Neural cell (in vitro differentiated cells): ENCODE measurements around the gene ANKFY1. TPM values are rescaled to one million over a fixed set of nuclear protein-coding genes. Genes with fewer than 3 reads are reported as not detected.

Experiments used
- H2AFZ ChIP-seq: fragments of 200-600, 300-800 bp; sonication (generic), shearing (Covaris generic); 2 replicates; pipeline ENCODE4 v1.6.0; 2014; ENCODE audit warnings: low read depth, mild to moderate bottlenecking, antibody characterized with exemption, low read length, moderate library complexity
- H3F3A ChIP-seq: fragments of 200-600 bp; shearing (Covaris generic); 2 replicates; pipeline ENCODE4 v1.6.1; 2016; ENCODE audit warnings: mild to moderate bottlenecking, moderate library complexity, mixed read lengths, antibody characterized with exemption, low read length; ENCODE audit not compliant: insufficient read depth, poor library complexity, severe bottlenecking
- H3K27ac ChIP-seq: fragments of 200-600, 300-800 bp; sonication (generic), shearing (Covaris generic); 2 replicates; pipeline ENCODE4 v1.5.1; 2014; ENCODE audit warnings: mild to moderate bottlenecking, low read length, moderate library complexity
- H3K27me3 ChIP-seq: fragments of 300-800, 200-600 bp; sonication (generic), shearing (Covaris generic); 2 replicates; pipeline ENCODE4 v1.6.0; 2014; ENCODE audit warnings: mild to moderate bottlenecking, low read depth, low read length, moderate library complexity; ENCODE audit not compliant: insufficient read depth
- H3K36me3 ChIP-seq: fragments of 300-800, 200-600 bp; sonication (generic), shearing (Covaris generic); 2 replicates; pipeline ENCODE4 v1.5.1; 2014; ENCODE audit warnings: mild to moderate bottlenecking, antibody characterized with exemption, low read length, moderate library complexity; ENCODE audit not compliant: insufficient read depth
- H3K4me2 ChIP-seq: fragments of 300-800, 200-600 bp; sonication (generic), shearing (Covaris generic); 2 replicates; pipeline ENCODE4 v1.6.0; 2014; ENCODE audit warnings: mild to moderate bottlenecking, low read length
- H3K4me3 ChIP-seq: fragments of 300-800, 200-600 bp; sonication (generic), shearing (Covaris generic); 2 replicates; pipeline ENCODE4 v1.5.1; 2014; ENCODE audit warnings: mild to moderate bottlenecking, low read length, moderate library complexity
- H3K79me2 ChIP-seq: fragments of 200-600 bp; shearing (Covaris generic); replicated peaks from 2 replicates; pipeline ENCODE4 v1.6.0; 2014; ENCODE audit warnings: mild to moderate bottlenecking, low read length, moderate library complexity; ENCODE audit not compliant: insufficient read depth
- H3K9ac ChIP-seq: fragments of 300-800, 200-600 bp; sonication (generic), shearing (Covaris generic); 2 replicates; pipeline ENCODE4 v1.6.1; 2016; ENCODE audit warnings: mild to moderate bottlenecking, low read length, mixed read lengths
- H3K9me2 ChIP-seq: fragments of 200-600 bp; shearing (Covaris generic); 2 replicates; pipeline ENCODE4 v1.6.1; 2016; ENCODE audit warnings: mild to moderate bottlenecking, low read length, mixed read lengths; ENCODE audit not compliant: insufficient read depth
- H3K9me3 ChIP-seq: fragments of 200-600, 300-800 bp; sonication (generic), shearing (Covaris generic); 2 replicates; pipeline ENCODE4 v1.6.1; 2016; ENCODE audit warnings: mild to moderate bottlenecking, mixed run types, low read length, moderate library complexity, mixed read lengths
- H4K20me1 ChIP-seq: fragments of 200-600 bp; shearing (Covaris generic); 2 replicates; pipeline ENCODE4 v1.6.1; 2016; ENCODE audit warnings: mild to moderate bottlenecking, mixed run types; ENCODE audit not compliant: insufficient read depth
- EP300 ChIP-seq: fragments of 450-650 bp; conservative IDR thresholded peaks from 2 replicates; pipeline ENCODE4 v1.6.1; 2014; ENCODE audit warnings: antibody characterized with exemption, mild to moderate bottlenecking, moderate library complexity; ENCODE audit not compliant: poor library complexity, severe bottlenecking
- EZH2 ChIP-seq: fragments of 200-600, 300-800 bp; shearing (Covaris generic), sonication (generic); IDR thresholded peaks from 2 replicates; pipeline ENCODE4 v1.6.1; 2014; ENCODE audit warnings: antibody characterized with exemption, low read length, borderline replicate concordance, mild to moderate bottlenecking; ENCODE audit not compliant: insufficient read depth, poor library complexity, severe bottlenecking
- MXI1 ChIP-seq: fragments of 450-650 bp; conservative IDR thresholded peaks from 2 replicates; pipeline ENCODE4 v1.6.1; 2014; ENCODE audit warnings: antibody characterized with exemption, mild to moderate bottlenecking; ENCODE audit not compliant: poor library complexity, severe bottlenecking
- POLR2AphosphoS5 ChIP-seq: IDR thresholded peaks from 2 replicates; pipeline ENCODE4 v1.6.1; 2012
- RAD21 ChIP-seq: fragments of 450-650 bp; conservative IDR thresholded peaks from 2 replicates; pipeline ENCODE4 v1.6.1; 2014; ENCODE audit warnings: antibody characterized with exemption, mild to moderate bottlenecking, moderate library complexity
- SMC3 ChIP-seq: fragments of 450-650 bp; conservative IDR thresholded peaks from 2 replicates; pipeline ENCODE4 v1.6.1; 2014; ENCODE audit warnings: antibody characterized with exemption, mild to moderate bottlenecking, moderate library complexity; ENCODE audit not compliant: poor library complexity
- TAF1 ChIP-seq: IDR thresholded peaks from 2 replicates; pipeline ENCODE4 v1.6.1; 2012; ENCODE audit warnings: low read depth
- polyA plus RNA-seq: library from polyadenylated mRNA; depleted of rRNA; stranded (reverse); fragments of >200 nt; gene quantifications from 2 replicates; pipeline ENCODE4 v1.2.3, GENCODE V29; 2014
- TF ChIP-seq, protein P1 (sequence below): fragments of 450-650 bp; IDR thresholded peaks from 2 replicates; pipeline ENCODE4 v1.5.1; 2014; ENCODE audit warnings: antibody characterized with exemption, mild to moderate bottlenecking, moderate library complexity; ENCODE audit not compliant: poor library complexity, severe bottlenecking
- TF ChIP-seq, protein P2 (sequence below): IDR thresholded peaks from 2 replicates; pipeline ENCODE4 v1.6.1; 2012; ENCODE audit warnings: borderline replicate concordance

ANKFY1 gene
- polyA plus RNA-seq, 1 donor from 2014 or later = 25.6 TPM

DNA sequence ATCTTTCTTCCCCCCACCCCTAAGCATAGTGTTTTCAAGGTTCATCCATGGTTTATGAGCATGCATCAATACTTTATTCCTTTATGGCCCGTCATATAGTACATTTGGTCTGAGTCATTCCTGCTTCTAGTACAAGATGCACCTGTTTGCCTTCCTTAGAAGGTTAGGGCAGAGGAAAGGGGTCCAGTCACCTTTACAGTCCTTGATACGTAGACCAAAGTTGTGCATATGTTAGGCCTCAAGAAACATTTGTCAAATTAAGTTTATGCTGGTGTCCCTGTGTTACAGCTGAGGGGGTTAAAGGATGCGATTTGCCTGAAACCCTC, 119.4 kb downstream of the ANKFY1 start:
- Histone ChIP-seq H3K9me3 (no peaks in the 10 kb centered on the region), H3K36me3 (no peaks in the 10 kb centered on the region), H3K79me2 (peaks cover 48% of the 10 kb centered on the region), H2AFZ (peak overlapping the region; percentile 99), H3K4me2 (peak overlapping the region; percentile 87), H3F3A (no peaks in the 10 kb centered on the region), H4K20me1 (peaks cover 2% of the 10 kb centered on the region), H3K4me3 (peak overlapping the region; percentile 91), H3K27ac (peak overlapping the region; percentile 99), H3K9ac (peak overlapping the region; percentile 100), H3K9me2 (no peaks in the 10 kb centered on the region), H3K27me3 (no peaks in the 10 kb centered on the region)
- no peak for TF ChIP-seq RAD21
- TF ChIP-seq, protein P1, sequence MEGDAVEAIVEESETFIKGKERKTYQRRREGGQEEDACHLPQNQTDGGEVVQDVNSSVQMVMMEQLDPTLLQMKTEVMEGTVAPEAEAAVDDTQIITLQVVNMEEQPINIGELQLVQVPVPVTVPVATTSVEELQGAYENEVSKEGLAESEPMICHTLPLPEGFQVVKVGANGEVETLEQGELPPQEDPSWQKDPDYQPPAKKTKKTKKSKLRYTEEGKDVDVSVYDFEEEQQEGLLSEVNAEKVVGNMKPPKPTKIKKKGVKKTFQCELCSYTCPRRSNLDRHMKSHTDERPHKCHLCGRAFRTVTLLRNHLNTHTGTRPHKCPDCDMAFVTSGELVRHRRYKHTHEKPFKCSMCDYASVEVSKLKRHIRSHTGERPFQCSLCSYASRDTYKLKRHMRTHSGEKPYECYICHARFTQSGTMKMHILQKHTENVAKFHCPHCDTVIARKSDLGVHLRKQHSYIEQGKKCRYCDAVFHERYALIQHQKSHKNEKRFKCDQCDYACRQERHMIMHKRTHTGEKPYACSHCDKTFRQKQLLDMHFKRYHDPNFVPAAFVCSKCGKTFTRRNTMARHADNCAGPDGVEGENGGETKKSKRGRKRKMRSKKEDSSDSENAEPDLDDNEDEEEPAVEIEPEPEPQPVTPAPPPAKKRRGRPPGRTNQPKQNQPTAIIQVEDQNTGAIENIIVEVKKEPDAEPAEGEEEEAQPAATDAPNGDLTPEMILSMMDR = no peak
- TF ChIP-seq POLR2AphosphoS5 = no peak
- no peak for TF ChIP-seq EZH2
- no peak for TF ChIP-seq MXI1
- no peak for TF ChIP-seq TAF1
- TF ChIP-seq SMC3 = no peak
- TF ChIP-seq, protein P2, sequence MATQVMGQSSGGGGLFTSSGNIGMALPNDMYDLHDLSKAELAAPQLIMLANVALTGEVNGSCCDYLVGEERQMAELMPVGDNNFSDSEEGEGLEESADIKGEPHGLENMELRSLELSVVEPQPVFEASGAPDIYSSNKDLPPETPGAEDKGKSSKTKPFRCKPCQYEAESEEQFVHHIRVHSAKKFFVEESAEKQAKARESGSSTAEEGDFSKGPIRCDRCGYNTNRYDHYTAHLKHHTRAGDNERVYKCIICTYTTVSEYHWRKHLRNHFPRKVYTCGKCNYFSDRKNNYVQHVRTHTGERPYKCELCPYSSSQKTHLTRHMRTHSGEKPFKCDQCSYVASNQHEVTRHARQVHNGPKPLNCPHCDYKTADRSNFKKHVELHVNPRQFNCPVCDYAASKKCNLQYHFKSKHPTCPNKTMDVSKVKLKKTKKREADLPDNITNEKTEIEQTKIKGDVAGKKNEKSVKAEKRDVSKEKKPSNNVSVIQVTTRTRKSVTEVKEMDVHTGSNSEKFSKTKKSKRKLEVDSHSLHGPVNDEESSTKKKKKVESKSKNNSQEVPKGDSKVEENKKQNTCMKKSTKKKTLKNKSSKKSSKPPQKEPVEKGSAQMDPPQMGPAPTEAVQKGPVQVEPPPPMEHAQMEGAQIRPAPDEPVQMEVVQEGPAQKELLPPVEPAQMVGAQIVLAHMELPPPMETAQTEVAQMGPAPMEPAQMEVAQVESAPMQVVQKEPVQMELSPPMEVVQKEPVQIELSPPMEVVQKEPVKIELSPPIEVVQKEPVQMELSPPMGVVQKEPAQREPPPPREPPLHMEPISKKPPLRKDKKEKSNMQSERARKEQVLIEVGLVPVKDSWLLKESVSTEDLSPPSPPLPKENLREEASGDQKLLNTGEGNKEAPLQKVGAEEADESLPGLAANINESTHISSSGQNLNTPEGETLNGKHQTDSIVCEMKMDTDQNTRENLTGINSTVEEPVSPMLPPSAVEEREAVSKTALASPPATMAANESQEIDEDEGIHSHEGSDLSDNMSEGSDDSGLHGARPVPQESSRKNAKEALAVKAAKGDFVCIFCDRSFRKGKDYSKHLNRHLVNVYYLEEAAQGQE = no peak
- TF ChIP-seq EP300 = no peak

DNA sequence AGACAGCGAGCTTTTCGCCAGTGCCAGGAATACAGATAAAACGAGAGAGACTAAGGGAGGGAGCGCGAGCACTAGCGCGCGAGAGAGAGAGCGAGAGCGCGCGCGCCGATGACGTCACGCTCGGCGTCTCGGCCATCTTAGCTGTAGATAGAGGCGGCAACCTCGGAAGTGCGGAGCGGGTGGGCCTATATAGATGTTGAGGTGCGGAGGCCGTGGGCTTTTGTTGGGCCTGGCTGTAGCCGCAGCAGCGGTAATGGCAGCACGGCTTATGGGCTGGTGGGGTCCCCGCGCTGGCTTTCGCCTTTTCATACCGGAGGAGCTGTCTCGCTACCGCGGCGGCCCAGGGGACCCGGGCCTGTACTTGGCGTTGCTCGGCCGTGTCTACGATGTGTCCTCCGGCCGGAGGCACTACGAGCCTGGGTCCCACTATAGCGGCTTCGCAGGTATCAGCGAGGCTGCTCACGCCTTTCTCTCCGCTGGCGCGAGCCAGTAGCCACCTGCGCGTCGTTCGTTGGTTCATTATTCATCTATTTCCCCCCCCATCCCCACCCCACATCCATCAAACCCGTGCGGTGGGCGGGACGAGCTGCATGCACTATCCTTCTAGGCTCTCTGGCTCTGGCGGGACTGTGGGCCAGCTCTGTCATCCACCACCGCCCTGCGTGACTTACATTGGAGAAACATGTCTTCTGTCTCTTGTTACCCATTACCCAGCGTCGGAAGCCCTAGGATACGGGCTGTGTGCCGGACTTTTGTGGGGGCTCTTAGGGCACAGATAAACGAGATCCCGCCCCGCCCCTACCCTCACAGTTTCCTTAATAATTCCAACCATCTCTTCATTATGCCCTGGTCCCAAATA, 120.0 kb downstream of the ANKFY1 start:
- peak overlapping the region; percentile 87 for H3K4me2 ChIP-seq
- H3K79me2 ChIP-seq = peaks cover 52% of the 10 kb centered on the region
- peak overlapping the region; percentile 99 for H2AFZ ChIP-seq
- peak overlapping the region; percentile 100 for H3K9ac ChIP-seq
- no peaks in the 10 kb centered on the region for H3K9me3 ChIP-seq
- no peaks in the 10 kb centered on the region for H3K36me3 ChIP-seq
- H4K20me1 ChIP-seq = peaks cover 2% of the 10 kb centered on the region
- peak overlapping the region; percentile 99 for H3K27ac ChIP-seq
- no peaks in the 10 kb centered on the region for H3K27me3 ChIP-seq
- TF ChIP-seq RAD21 (no peak), SMC3 (no peak), TAF1 (peak; percentile 96), POLR2AphosphoS5 (peak; percentile 97), MXI1 (peak; percentile 58)
- TF ChIP-seq, protein P2 = peak; percentile 66
- no peaks in the 10 kb centered on the region for H3K9me2 ChIP-seq
- H3F3A ChIP-seq = no peaks in the 10 kb centered on the region
- H3K4me3 ChIP-seq = peak overlapping the region; percentile 91
